GM12878 (cell line): ENCODE results near the gene SNX4. TPM values are rescaled to one million over a fixed set of nuclear protein-coding genes. Genes with fewer than 3 reads are reported as not detected.
A peak's percentile ranks its signal among the peaks of the same experiment; 100 is the strongest.

ENCODE experiments used
- BCL3 ChIP-seq: IDR thresholded peaks from 2 replicates; pipeline ENCODE4 v1.6.1; 2011; ENCODE audit warnings: borderline replicate concordance, low read depth, mild to moderate bottlenecking, moderate library complexity, low read length; ENCODE audit not compliant: insufficient read depth, poor library complexity, severe bottlenecking
- CHD4 ChIP-seq: fragments of 200-600 bp; sonication (generic); IDR thresholded peaks from 2 replicates; pipeline ENCODE4 v1.6.1; 2016; ENCODE audit warnings: mild to moderate bottlenecking
- CREM ChIP-seq: IDR thresholded peaks from 2 replicates; pipeline ENCODE4 v1.6.1; 2014; ENCODE audit warnings: antibody characterized with exemption, low read depth
- EP300 ChIP-seq, 2 experiments: fragments of 150-350 bp in 1 of 2; IDR thresholded peaks; 2 replicates each; pipeline ENCODE4 v1.6.1; 2011 to 2012; ENCODE audit warnings: low read depth in 2 of 2, low read length in 2 of 2, borderline replicate concordance in 1 of 2, improper control_type of control experiment in 1 of 2, inconsistent platforms in 1 of 2; ENCODE audit not compliant: control insufficient read depth in 1 of 2
- FOS ChIP-seq: IDR thresholded peaks from 3 replicates; pipeline ENCODE4 v1.6.1; 2011; ENCODE audit warnings: borderline replicate concordance; ENCODE audit not compliant: insufficient read length; ENCODE audit errors: extremely low read depth
- HDAC2 ChIP-seq: fragments of 200-600 bp; sonication (generic); IDR thresholded peaks from 2 replicates; pipeline ENCODE4 v1.6.1; 2017
- MTA3 ChIP-seq: IDR thresholded peaks from 2 replicates; pipeline ENCODE4 v1.6.1; 2012; ENCODE audit warnings: low read length, inconsistent platforms, borderline replicate concordance
- MYB ChIP-seq: fragments of 150-350 bp; IDR thresholded peaks from 2 replicates; pipeline ENCODE4 v1.6.1; 2014; ENCODE audit warnings: mild to moderate bottlenecking, low read depth, low read length, borderline replicate concordance
- NFYB ChIP-seq: IDR thresholded peaks from 2 replicates; pipeline ENCODE4 v1.6.1; 2011; ENCODE audit warnings: low read depth, mild to moderate bottlenecking, low read length, improper control_type of control experiment, moderate library complexity; ENCODE audit not compliant: insufficient read depth
- NR2C2 ChIP-seq: IDR thresholded peaks from 2 replicates; pipeline ENCODE4 v1.6.1; 2011; ENCODE audit warnings: borderline replicate concordance, low read depth; ENCODE audit not compliant: control insufficient read depth, insufficient read length
- PAX5 ChIP-seq: IDR thresholded peaks from 2 replicates; pipeline ENCODE4 v1.6.1; 2011; ENCODE audit warnings: low read depth, low read length, borderline replicate concordance
- PML ChIP-seq: IDR thresholded peaks from 2 replicates; pipeline ENCODE4 v1.6.1; 2012; ENCODE audit warnings: low read length, inconsistent platforms
- POLR2AphosphoS5 ChIP-seq: IDR thresholded peaks from 2 replicates; pipeline ENCODE4 v1.6.1; 2011; ENCODE audit warnings: mild to moderate bottlenecking, low read length, inconsistent platforms
- RELA ChIP-seq: fragments of 450-650 bp; IDR thresholded peaks from 2 replicates; pipeline ENCODE4 v1.8.0; 2014; ENCODE audit warnings: borderline replicate concordance; ENCODE audit not compliant: partially characterized antibody
- RUNX3 ChIP-seq: IDR thresholded peaks from 2 replicates; pipeline ENCODE4 v1.6.1; 2012; ENCODE audit warnings: low read length, inconsistent platforms
- SMARCA5 ChIP-seq: fragments of 450-650 bp; IDR thresholded peaks from 2 replicates; pipeline ENCODE4 v1.6.1; 2017; ENCODE audit warnings: mild to moderate bottlenecking
- SMC3 ChIP-seq: IDR thresholded peaks from 2 replicates; pipeline ENCODE4 v1.6.1; 2011; ENCODE audit warnings: low read length, improper control_type of control experiment, borderline replicate concordance
- TBL1XR1 ChIP-seq: IDR thresholded peaks from 2 replicates; pipeline ENCODE4 v1.6.1; 2012; ENCODE audit warnings: low read depth, low read length, improper control_type of control experiment
- TCF12 ChIP-seq: IDR thresholded peaks from 2 replicates; pipeline ENCODE4 v1.6.1; 2011; ENCODE audit warnings: low read depth, mild to moderate bottlenecking, low read length
- polyA plus RNA-seq, 11 experiments: library from polyadenylated mRNA; depleted of rRNA in 4 of 11; unstranded in 6 of 11; stranded (reverse) in 5 of 11; fragments of >200 nt; fragmentation: Nextera tagmentation in 4 of 11; fragmentation: Illumina TruSeq in 1 of 11; extraction: Ambion mirVana in 4 of 11; extraction: Trizol in 1 of 11; gene quantifications; 1 replicate in 1 of 11; 2 replicates in 10 of 11; pipeline versions ENCODE4 v1.2.1 to v1.2.3, GENCODE V29; 2011 to 2016; ENCODE audit warnings: inconsistent platforms in 2 of 11, missing spikeins in 2 of 11, low read depth in 1 of 11
- total RNA-seq, 4 experiments: library from RNA; depleted of rRNA in 3 of 4; stranded (reverse); fragments of >200 nt in 3 of 4; fragmentation: Illumina TruSeq in 1 of 4; extraction: Trizol in 1 of 4; gene quantifications; 2 replicates each; pipeline versions ENCODE4 v1.2.1 to v1.2.3, GENCODE V29; 2013 to 2021
- TF ChIP-seq, protein P1 (sequence below): fragments of 450-650 bp; IDR thresholded peaks from 2 replicates; pipeline ENCODE4 v1.6.1; 2018; ENCODE audit warnings: borderline replicate concordance, mild to moderate bottlenecking; ENCODE audit not compliant: partially characterized antibody
- TF ChIP-seq, protein P2 (sequence below): IDR thresholded peaks from 2 replicates; pipeline ENCODE4 v1.6.1; 2012; ENCODE audit warnings: low read depth, low read length, improper control_type of control experiment
- TF ChIP-seq, protein P3 (sequence below): IDR thresholded peaks from 2 replicates; pipeline ENCODE4 v1.6.1; 2011; ENCODE audit warnings: low read depth, mild to moderate bottlenecking, low read length, moderate library complexity, borderline replicate concordance; ENCODE audit errors: extremely low read depth
- TF ChIP-seq, protein P4 (sequence below): fragments of 450-650 bp; formaldehyde crosslinking; IDR thresholded peaks from 2 replicates; pipeline ENCODE4 v1.4.0; 2022; ENCODE audit warnings: mild to moderate bottlenecking, moderate library complexity

The SNX4 gene
- total and polyA plus RNA-seq, 10 of the 15 experiments (the other 5 are each of a cell fraction or from before 2014, with no cell fraction given), result 33.4 to 94.5 (median 60.5) TPM

DNA sequence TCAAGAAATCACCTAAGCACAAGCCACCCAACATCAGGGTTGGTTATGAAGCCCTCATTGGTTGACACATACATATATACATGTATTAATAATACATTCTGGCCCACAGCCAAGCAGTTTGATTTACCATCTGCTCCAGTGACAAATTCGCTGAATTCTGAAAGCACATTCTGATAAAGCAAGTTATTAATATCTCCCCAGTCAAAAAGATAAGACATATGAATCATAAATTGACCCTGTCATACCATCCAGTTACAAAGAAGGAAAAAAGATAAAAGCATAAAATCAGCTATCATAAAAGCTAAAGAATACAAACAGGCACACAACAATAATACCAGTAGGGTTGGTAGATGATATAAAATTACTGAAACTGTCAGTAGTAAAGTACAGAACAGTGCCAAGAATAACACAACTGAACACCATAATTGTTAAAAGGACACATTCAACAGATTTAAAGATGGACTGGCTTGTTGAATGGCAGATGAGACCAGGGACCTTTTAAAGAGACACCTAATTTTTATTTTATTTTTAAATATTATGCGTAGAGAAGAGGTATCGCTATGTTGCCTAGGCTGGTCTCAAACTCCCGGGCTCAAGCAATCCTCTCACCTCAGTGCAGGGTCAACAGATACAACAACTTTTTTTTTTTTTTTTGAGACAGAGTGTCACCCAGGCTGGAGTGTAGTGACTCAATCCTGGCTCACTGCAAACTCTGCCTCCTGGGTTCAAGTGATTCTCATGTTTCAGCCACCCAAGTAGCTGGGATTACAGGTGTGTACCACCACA lies 7.7 kb downstream of the SNX4 start (continued):
- TF ChIP-seq RELA (no peak), CREM (peak; percentile 56; the same call in 1 of the 2 replicates), SMC3 (no peak), SMARCA5 (no peak), POLR2AphosphoS5 (no peak), PAX5 (no peak), MYB (no peak), FOS (no peak), TBL1XR1 (no peak), PML (no peak), NFYB (no peak), HDAC2 (no peak), BCL3 (peak; percentile 18), RUNX3 (peak; percentile 52; the same call in 1 of the 2 replicates), NR2C2 (no peak), TCF12 (peak; percentile 30; the same call in 1 of the 2 replicates), MTA3 (no peak), EP300 (IDR thresholded peaks at IDR 0.05; ENCODE audit: borderline replicate concordance in 1 of 2, control insufficient read depth in 1 of 2, low read depth in 2 of 2, low read length in 2 of 2) (peak in 1 of 2 experiments; percentile 65; a peak in 1 of 4 replicates), CHD4 (no peak)
- TF ChIP-seq, protein P1, sequence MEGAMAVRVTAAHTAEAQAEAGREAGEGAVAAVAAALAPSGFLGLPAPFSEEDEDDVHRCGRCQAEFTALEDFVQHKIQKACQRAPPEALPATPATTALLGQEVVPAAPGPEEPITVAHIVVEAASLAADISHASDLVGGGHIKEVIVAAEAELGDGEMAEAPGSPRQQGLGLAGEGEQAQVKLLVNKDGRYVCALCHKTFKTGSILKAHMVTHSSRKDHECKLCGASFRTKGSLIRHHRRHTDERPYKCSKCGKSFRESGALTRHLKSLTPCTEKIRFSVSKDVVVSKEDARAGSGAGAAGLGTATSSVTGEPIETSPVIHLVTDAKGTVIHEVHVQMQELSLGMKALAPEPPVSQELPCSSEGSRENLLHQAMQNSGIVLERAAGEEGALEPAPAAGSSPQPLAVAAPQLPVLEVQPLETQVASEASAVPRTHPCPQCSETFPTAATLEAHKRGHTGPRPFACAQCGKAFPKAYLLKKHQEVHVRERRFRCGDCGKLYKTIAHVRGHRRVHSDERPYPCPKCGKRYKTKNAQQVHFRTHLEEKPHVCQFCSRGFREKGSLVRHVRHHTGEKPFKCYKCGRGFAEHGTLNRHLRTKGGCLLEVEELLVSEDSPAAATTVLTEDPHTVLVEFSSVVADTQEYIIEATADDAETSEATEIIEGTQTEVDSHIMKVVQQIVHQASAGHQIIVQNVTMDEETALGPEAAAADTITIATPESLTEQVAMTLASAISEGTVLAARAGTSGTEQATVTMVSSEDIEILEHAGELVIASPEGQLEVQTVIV, result no peak
- TF ChIP-seq, protein P2, sequence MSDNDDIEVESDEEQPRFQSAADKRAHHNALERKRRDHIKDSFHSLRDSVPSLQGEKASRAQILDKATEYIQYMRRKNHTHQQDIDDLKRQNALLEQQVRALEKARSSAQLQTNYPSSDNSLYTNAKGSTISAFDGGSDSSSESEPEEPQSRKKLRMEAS, result no peak
- TF ChIP-seq, protein P3, sequence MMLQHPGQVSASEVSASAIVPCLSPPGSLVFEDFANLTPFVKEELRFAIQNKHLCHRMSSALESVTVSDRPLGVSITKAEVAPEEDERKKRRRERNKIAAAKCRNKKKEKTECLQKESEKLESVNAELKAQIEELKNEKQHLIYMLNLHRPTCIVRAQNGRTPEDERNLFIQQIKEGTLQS, result no peak
- TF ChIP-seq, protein P4, sequence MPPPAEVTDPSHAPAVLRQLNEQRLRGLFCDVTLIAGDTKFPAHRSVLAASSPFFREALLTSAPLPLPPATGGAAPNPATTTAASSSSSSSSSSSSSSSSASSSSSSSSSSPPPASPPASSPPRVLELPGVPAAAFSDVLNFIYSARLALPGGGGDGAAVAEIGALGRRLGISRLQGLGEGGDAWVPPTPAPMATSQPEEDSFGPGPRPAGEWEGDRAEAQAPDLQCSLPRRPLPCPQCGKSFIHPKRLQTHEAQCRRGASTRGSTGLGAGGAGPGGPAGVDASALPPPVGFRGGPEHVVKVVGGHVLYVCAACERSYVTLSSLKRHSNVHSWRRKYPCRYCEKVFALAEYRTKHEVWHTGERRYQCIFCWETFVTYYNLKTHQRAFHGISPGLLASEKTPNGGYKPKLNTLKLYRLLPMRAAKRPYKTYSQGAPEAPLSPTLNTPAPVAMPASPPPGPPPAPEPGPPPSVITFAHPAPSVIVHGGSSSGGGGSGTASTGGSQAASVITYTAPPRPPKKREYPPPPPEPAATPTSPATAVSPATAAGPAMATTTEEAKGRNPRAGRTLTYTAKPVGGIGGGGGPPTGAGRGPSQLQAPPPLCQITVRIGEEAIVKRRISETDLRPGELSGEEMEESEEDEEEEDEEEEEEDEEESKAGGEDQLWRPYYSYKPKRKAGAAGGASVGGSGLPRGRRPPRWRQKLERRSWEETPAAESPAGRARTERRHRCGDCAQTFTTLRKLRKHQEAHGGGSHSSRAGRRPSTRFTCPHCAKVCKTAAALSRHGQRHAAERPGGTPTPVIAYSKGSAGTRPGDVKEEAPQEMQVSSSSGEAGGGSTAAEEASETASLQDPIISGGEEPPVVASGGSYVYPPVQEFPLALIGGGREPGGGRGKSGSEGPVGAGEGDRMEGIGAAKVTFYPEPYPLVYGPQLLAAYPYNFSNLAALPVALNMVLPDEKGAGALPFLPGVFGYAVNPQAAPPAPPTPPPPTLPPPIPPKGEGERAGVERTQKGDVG, result no peak
